ENCODE data around the gene CD83.

CD83 gene

GRCh38 chr6:14092316-14092715 lies 25.3 kb upstream of the CD83 start:
- DNase-seq, result no peak

- peak; percentile 22 for DNase-seq
Measured at GRCh38 chr6:14092838-14093789, 24.5 kb upstream of the CD83 start.

- DNase-seq, result no peak
Measured at GRCh38 chr6:14094721-14095120, 22.9 kb upstream of the CD83 start.

- DNase-seq, result no peak
Measured at GRCh38 chr6:14095437-14095836, 22.1 kb upstream of the CD83 start.

- no peak for DNase-seq
Measured at GRCh38 chr6:14100138-14100537, 17.4 kb upstream of the CD83 start.

GRCh38 chr6:14100966-14101365 lies 16.6 kb upstream of the CD83 start:
- no peak for DNase-seq

- DNase-seq, result no peak
Measured at GRCh38 chr6:14102383-14102782, 15.2 kb upstream of the CD83 start.

- no peak for DNase-seq
Measured at GRCh38 chr6:14105547-14105946, 12.0 kb upstream of the CD83 start.

GRCh38 chr6:14107000-14107399 lies 10.6 kb upstream of the CD83 start:
- no peak for DNase-seq

GRCh38 chr6:14107711-14108494 lies 9.7 kb upstream of the CD83 start:
- no peak for DNase-seq

- no peak for DNase-seq
Measured at GRCh38 chr6:14108571-14109410, 8.8 kb upstream of the CD83 start.

GRCh38 chr6:14109411-14109826 lies 8.2 kb upstream of the CD83 start:
- DNase-seq, result no peak

GRCh38 chr6:14110001-14110818 lies 7.4 kb upstream of the CD83 start:
- no peak for DNase-seq

GRCh38 chr6:14113976-14114375 lies 3.6 kb upstream of the CD83 start:
- no peak for DNase-seq

- no peak for DNase-seq
Measured at GRCh38 chr6:14118091-14118439, 493 bp downstream of the CD83 start.

GRCh38 chr6:14118446-14118845 lies 874 bp downstream of the CD83 start:
- DNase-seq, result no peak

GRCh38 chr6:14119784-14120183 lies 2.2 kb downstream of the CD83 start:
- no peak for DNase-seq

- peak; percentile 3 for DNase-seq
Measured at GRCh38 chr6:14120546-14120945, 3.0 kb downstream of the CD83 start.

- no peak for DNase-seq
Measured at GRCh38 chr6:14121936-14122344, 4.4 kb downstream of the CD83 start.

- peak; percentile 43 for DNase-seq
Measured at GRCh38 chr6:14123386-14124111, 6.0 kb downstream of the CD83 start.

- no peak for DNase-seq
Measured at GRCh38 chr6:14125346-14125745, 7.8 kb downstream of the CD83 start.

GRCh38 chr6:14126191-14126590 lies 8.6 kb downstream of the CD83 start:
- no peak for DNase-seq
